Uterus (tissue), 2 donors: ENCODE results near the gene GRID2.

ENCODE experiments used
- POLR2A ChIP-seq, 2 donors: fragments of 450-650 bp; IDR thresholded peaks; one replicate each; pipeline ENCODE4 v1.6.1; 2016; ENCODE audit warnings: antibody characterized with exemption in 2 of 2, mild to moderate bottlenecking in 1 of 2, moderate library complexity in 1 of 2
- TF ChIP-seq, protein P1 (sequence below), 4 experiments: fragments of 200-600 bp in 2 of 4; fragments of 450-650 bp in 2 of 4; sonication (generic) in 2 of 4; IDR thresholded peaks; one replicate each; pipeline ENCODE4 v1.5.1; 2016 to 2019; ENCODE audit warnings: antibody characterized with exemption in 4 of 4, mild to moderate bottlenecking in 2 of 4, moderate library complexity in 1 of 4

DNA sequence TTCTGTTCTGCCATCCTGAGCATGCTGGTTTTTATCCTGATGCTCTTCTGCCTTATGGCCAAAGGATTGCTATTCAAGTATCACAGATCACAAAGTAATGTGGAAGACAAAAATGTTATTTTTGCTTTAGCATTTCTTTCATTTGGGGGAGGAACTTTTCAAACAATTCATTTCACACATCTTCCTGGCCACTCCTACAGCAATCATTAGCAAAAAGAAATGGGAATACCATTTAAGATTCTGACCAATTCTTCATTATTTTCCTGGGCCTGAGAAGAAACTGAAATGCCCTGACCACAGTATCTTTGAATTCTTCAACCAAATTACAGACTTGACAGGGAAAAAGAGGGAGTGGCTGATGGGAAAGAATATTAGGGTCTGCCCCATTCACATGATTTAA lies 38.0 kb upstream of the GRID2 start:
- TF ChIP-seq, protein P1, sequence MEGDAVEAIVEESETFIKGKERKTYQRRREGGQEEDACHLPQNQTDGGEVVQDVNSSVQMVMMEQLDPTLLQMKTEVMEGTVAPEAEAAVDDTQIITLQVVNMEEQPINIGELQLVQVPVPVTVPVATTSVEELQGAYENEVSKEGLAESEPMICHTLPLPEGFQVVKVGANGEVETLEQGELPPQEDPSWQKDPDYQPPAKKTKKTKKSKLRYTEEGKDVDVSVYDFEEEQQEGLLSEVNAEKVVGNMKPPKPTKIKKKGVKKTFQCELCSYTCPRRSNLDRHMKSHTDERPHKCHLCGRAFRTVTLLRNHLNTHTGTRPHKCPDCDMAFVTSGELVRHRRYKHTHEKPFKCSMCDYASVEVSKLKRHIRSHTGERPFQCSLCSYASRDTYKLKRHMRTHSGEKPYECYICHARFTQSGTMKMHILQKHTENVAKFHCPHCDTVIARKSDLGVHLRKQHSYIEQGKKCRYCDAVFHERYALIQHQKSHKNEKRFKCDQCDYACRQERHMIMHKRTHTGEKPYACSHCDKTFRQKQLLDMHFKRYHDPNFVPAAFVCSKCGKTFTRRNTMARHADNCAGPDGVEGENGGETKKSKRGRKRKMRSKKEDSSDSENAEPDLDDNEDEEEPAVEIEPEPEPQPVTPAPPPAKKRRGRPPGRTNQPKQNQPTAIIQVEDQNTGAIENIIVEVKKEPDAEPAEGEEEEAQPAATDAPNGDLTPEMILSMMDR (IDR thresholded peaks at IDR 0.05), result no peak
- TF ChIP-seq POLR2A (IDR thresholded peaks at IDR 0.05), result no peak
